ENCODE results near the gene SLC25A21. TPM values are rescaled to one million over a fixed set of nuclear protein-coding genes. Genes with fewer than 3 reads are reported as not detected.
A peak's percentile ranks its signal among the peaks of the same experiment; 100 is the strongest.

SLC25A21 gene
- total and polyA plus RNA-seq, 2 of the 13 experiments (the other 11 are each of a cell fraction or from before 2014, with no cell fraction given), result 1.9 to 2.9 TPM

- no peak for TF ChIP-seq ZSCAN5A (CRISPR knock-in tag; IDR thresholded peaks at IDR 0.05; ENCODE audit: borderline replicate concordance)
- TF ChIP-seq ZNF274 (CRISPR knock-in tag; IDR thresholded peaks at IDR 0.05), result 0 out of 2 replicates have a peak, but pooled peaks have one; percentile 9
- TF ChIP-seq PAWR (CRISPR knock-in tag; IDR thresholded peaks at IDR 0.05; ENCODE audit: borderline replicate concordance), result no peak
- TF ChIP-seq ZNF207 (IDR thresholded peaks at IDR 0.05; ENCODE audit: borderline replicate concordance), result no peak
- TF ChIP-seq GTF3A (CRISPR knock-in tag; conservative IDR thresholded peaks at IDR 0.05), result no peak
- no peak for TF ChIP-seq HOXA9 (CRISPR knock-in tag; IDR thresholded peaks at IDR 0.05; ENCODE audit: borderline replicate concordance)
- no peak for TF ChIP-seq XRCC5 (optimal IDR thresholded peaks at IDR 0.05; ENCODE audit: low read length)
- TF ChIP-seq ARID4A (CRISPR knock-in tag; IDR thresholded peaks at IDR 0.05; ENCODE audit: borderline replicate concordance), result no peak
- TF ChIP-seq PHF5A (CRISPR knock-in tag; IDR thresholded peaks at IDR 0.05; ENCODE audit: low read depth, unreplicated experiment), result no peak
- no peak for TF ChIP-seq ATF4 (CRISPR knock-in tag; IDR thresholded peaks at IDR 0.05)
- TF ChIP-seq ZNF83 (CRISPR knock-in tag; IDR thresholded peaks at IDR 0.05; ENCODE audit: borderline replicate concordance), result no peak
- TF ChIP-seq LCORL (IDR thresholded peaks at IDR 0.05), result no peak
- TF ChIP-seq LCORL (CRISPR knock-in tag; IDR thresholded peaks at IDR 0.05), result no peak
- no peak for TF ChIP-seq HDAC6 (IDR thresholded peaks at IDR 0.05; ENCODE audit: low read depth, low read length)
- no peak for TF ChIP-seq ETS1 (CRISPR knock-in tag; IDR thresholded peaks at IDR 0.05)
- TF ChIP-seq GPN1 (CRISPR knock-in tag; IDR thresholded peaks at IDR 0.05; ENCODE audit: borderline replicate concordance), result no peak
- TF ChIP-seq ZNF619 (CRISPR knock-in tag; IDR thresholded peaks at IDR 0.05), result 0 out of 2 replicates have a peak, but pooled peaks have one; percentile 36
- TF ChIP-seq NR1H2 (CRISPR knock-in tag; IDR thresholded peaks at IDR 0.05; ENCODE audit: borderline replicate concordance, low read depth), result no peak
- no peak for TF ChIP-seq PATZ1 (CRISPR knock-in tag; IDR thresholded peaks at IDR 0.05)
These were observed 18.9 kb downstream of the SLC25A21 start (continued) for GRCh38 chr14:37153483-37153882.
